A673 (cell line): Measurements from ENCODE around the gene RHCG. TPM values are rescaled to one million over a fixed set of nuclear protein-coding genes. Genes with fewer than 3 reads are reported as not detected.

Experiments
- BruUV-seq: library from RNA; stranded (reverse); fragments of 400-500 nt; replicated peaks from 2 replicates; lab custom pipeline; 2021; lab: Mats Ljungman, UMichigan
- CTCF ChIA-PET: fragments of 300-600 bp; sonication (Branson Sonifier 250); formaldehyde crosslinking; loops from one replicate; lab custom pipeline; 2022; ENCODE audit warnings: antibody characterized with exemption; lab: Charles Lee
- POLR2A ChIA-PET: fragments of 300-600 bp; sonication (Branson Sonifier 250); formaldehyde crosslinking; loops from one replicate; lab custom pipeline; 2022; ENCODE audit warnings: antibody characterized with exemption; ENCODE audit not compliant: low non-redundant PET; lab: Charles Lee
- DNase-seq: peaks from one replicate; pipeline ENCODE4 v3.0.0-alpha.2; 2015; ENCODE audit warnings: low spot score
- H3K27ac ChIP-seq: fragments of 200-600 bp; sonication (generic); 2 replicates; pipeline ENCODE4 v1.5.1; 2016; ENCODE audit warnings: mixed run types, low read depth, mild to moderate bottlenecking, mixed read lengths, antibody characterized with exemption, low read length; ENCODE audit not compliant: poor library complexity, severe bottlenecking
- H3K27me3 ChIP-seq: fragments of 200-600 bp; sonication (generic); replicated peaks from 2 replicates; pipeline ENCODE4 v1.6.1; 2017; ENCODE audit warnings: mixed run types, low read depth, mild to moderate bottlenecking, mixed read lengths, antibody characterized with exemption, low read length; ENCODE audit not compliant: insufficient read depth, poor library complexity
- H3K36me3 ChIP-seq: fragments of 200-600 bp; sonication (generic); 2 replicates; pipeline ENCODE4 v1.6.1; 2016; ENCODE audit warnings: mixed run types, mild to moderate bottlenecking, mixed read lengths, antibody characterized with exemption, low read length; ENCODE audit not compliant: insufficient read depth, poor library complexity, severe bottlenecking
- H3K4me1 ChIP-seq: fragments of 200-600 bp; sonication (generic); 2 replicates; pipeline ENCODE4 v1.6.1; 2017; ENCODE audit warnings: mixed run types, mild to moderate bottlenecking, mixed read lengths, antibody characterized with exemption, low read length; ENCODE audit not compliant: insufficient read depth, poor library complexity, severe bottlenecking
- H3K4me3 ChIP-seq: fragments of 200-600 bp; sonication (generic); 2 replicates; pipeline ENCODE4 v1.5.1; 2016; ENCODE audit warnings: low read depth, mixed run types, mild to moderate bottlenecking, mixed read lengths, low read length; ENCODE audit not compliant: poor library complexity, severe bottlenecking
- H3K9me3 ChIP-seq: fragments of 200-600 bp; sonication (generic); 2 replicates; pipeline ENCODE4 v1.6.1; 2016; ENCODE audit warnings: mixed run types, low read depth, mild to moderate bottlenecking, mixed read lengths, antibody characterized with exemption, low read length; ENCODE audit not compliant: poor library complexity, severe bottlenecking
- CTCF ChIP-seq: fragments of 300-800, 200-600 bp; sonication (generic); conservative IDR thresholded peaks from 2 replicates; pipeline ENCODE4 v1.5.1; 2017; ENCODE audit warnings: low read depth, mild to moderate bottlenecking, antibody characterized with exemption, low read length, moderate library complexity, mixed read lengths
- EZH2 ChIP-seq: fragments of 200-600 bp; sonication (generic); IDR thresholded peaks from 2 replicates; pipeline ENCODE4 v1.6.1; 2017; ENCODE audit warnings: borderline replicate concordance, low read depth, mild to moderate bottlenecking, mixed read lengths, antibody characterized with exemption, low read length; ENCODE audit not compliant: poor library complexity, severe bottlenecking
- intact Hi-C: fragments of 100-400 bp; cut with micrococcal nuclease; formaldehyde crosslinking; loops from one replicate; pipeline ENCODE4 v1.10.0; 2022; ENCODE audit not compliant: unreplicated experiment
- total RNA-seq: library from RNA; stranded (reverse); gene quantifications from 2 replicates; pipeline ENCODE4 v1.2.3, GENCODE V29; 2021

RHCG gene
- total RNA-seq, 1 experiment from 2014 or later, result 1.4 TPM

- no peak overlapping the region for H3K4me3 ChIP-seq
- H3K9me3 ChIP-seq, result no peaks in the 10 kb centered on the region
- H3K4me1 ChIP-seq, result peaks cover 7% of the 10 kb centered on the region
- intact Hi-C loops, result no loop called here
- POLR2A ChIA-PET, result no interaction called here
- TF ChIP-seq CTCF, result no peak
- no peak for TF ChIP-seq EZH2
- H3K27me3 ChIP-seq, result no peaks in the 10 kb centered on the region
- H3K36me3 ChIP-seq, result no peaks in the 10 kb centered on the region
- DNase-seq, result no peak
- CTCF ChIA-PET, result interaction anchor here (0.6 kb wide), 1 partner anchor 681 kb away, joined by 4 read pairs; no protein-coding TSS in a partner anchor
- H3K27ac ChIP-seq, result no peak overlapping the region
- BruUV-seq, result no TSS peak
These were observed 55.0 kb downstream of the RHCG start for GRCh38 chr15:89441295-89441812.

GRCh38 chr15:89439764-89440163, 56.6 kb downstream of the RHCG start:
- DNase-seq, result no peak
- no peak for TF ChIP-seq CTCF
- no peak for TF ChIP-seq EZH2
- intact Hi-C loops, result no loop called here
- H3K9me3 ChIP-seq, result no peaks in the 10 kb centered on the region
- H3K27ac ChIP-seq, result no peak overlapping the region
- H3K4me3 ChIP-seq, result no peak overlapping the region
- BruUV-seq, result no TSS peak
- CTCF ChIA-PET, result no interaction called here
- H3K27me3 ChIP-seq, result no peaks in the 10 kb centered on the region
- peaks cover 7% of the 10 kb centered on the region for H3K4me1 ChIP-seq
- no peaks in the 10 kb centered on the region for H3K36me3 ChIP-seq
- POLR2A ChIA-PET, result no interaction called here

GRCh38 chr15:89436560-89437311, 59.6 kb downstream of the RHCG start:
- H3K27ac ChIP-seq, result no peak overlapping the region
- POLR2A ChIA-PET, result no interaction called here
- H3K9me3 ChIP-seq, result no peaks in the 10 kb centered on the region
- H3K4me1 ChIP-seq, result no peaks in the 10 kb centered on the region
- TF ChIP-seq EZH2 (no peak), CTCF (no peak)
- no TSS peak for BruUV-seq
- DNase-seq, result no peak
- H3K27me3 ChIP-seq, result no peaks in the 10 kb centered on the region
- H3K4me3 ChIP-seq, result no peak overlapping the region
- intact Hi-C loops, result no loop called here
- H3K36me3 ChIP-seq, result no peaks in the 10 kb centered on the region
- CTCF ChIA-PET, result no interaction called here
